ENCODE measurements around the gene CEP135. TPM values are rescaled to one million over a fixed set of nuclear protein-coding genes. Genes with fewer than 3 reads are reported as not detected.

Gene CEP135
- polyA plus RNA-seq, 1 donor from 2014 or later: 5.2 TPM

DNA sequence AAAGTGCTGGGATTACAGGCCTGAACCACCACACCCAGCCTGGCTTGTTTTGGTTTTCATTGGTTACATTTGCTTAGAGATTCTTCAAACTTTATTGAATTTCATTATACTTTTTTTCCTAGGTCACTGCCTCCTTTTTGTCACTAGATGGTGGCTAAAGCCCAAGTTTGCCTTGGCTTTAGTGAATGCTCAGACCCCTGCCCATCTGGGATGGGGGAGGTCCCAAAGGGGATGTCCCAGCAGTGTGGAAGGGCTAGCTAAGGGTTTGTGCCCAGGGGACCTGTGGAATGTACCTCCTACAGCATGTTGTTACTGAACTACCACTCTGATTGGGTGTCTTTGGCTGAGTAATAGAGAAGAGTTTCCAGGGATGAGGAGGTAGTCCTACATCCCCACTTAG is 58.4 kb downstream of the CEP135 start:
- Histone ChIP-seq H3K9ac (ENCODE audit: low read length) (no peak overlapping the region), H3K9me2 (ENCODE audit: insufficient read depth, low read length) (no peaks in the 10 kb centered on the region), H3K36me3 (ENCODE audit: insufficient read depth, low read length) (no peaks in the 10 kb centered on the region), H3K27ac (ENCODE audit: low read length) (no peak overlapping the region), H3F3A (ENCODE audit: insufficient read depth, low read length, poor library complexity, severe bottlenecking) (no peaks in the 10 kb centered on the region), H3K4me2 (ENCODE audit: low read length) (no peak overlapping the region), H4K20me1 (ENCODE audit: insufficient read depth) (no peaks in the 10 kb centered on the region), H3K27me3 (ENCODE audit: insufficient read depth, low read depth, low read length) (no peaks in the 10 kb centered on the region), H3K79me2 (replicated peaks; ENCODE audit: insufficient read depth, low read length) (no peaks in the 10 kb centered on the region), H3K9me3 (ENCODE audit: low read length) (no peaks in the 10 kb centered on the region), H2AFZ (ENCODE audit: low read depth, low read length) (no peak overlapping the region), H3K4me3 (ENCODE audit: low read length) (no peak overlapping the region)
- no peak for TF ChIP-seq EP300 (conservative IDR thresholded peaks at IDR 0.05; ENCODE audit: poor library complexity, severe bottlenecking)
- no peak for TF ChIP-seq CTCF (IDR thresholded peaks at IDR 0.05; ENCODE audit: poor library complexity, severe bottlenecking)
- TF ChIP-seq POLR2AphosphoS5 (IDR thresholded peaks at IDR 0.05): no peak
- TF ChIP-seq RAD21 (conservative IDR thresholded peaks at IDR 0.05): no peak
- TF ChIP-seq SMC3 (conservative IDR thresholded peaks at IDR 0.05; ENCODE audit: poor library complexity): no peak
- TF ChIP-seq, protein P1, sequence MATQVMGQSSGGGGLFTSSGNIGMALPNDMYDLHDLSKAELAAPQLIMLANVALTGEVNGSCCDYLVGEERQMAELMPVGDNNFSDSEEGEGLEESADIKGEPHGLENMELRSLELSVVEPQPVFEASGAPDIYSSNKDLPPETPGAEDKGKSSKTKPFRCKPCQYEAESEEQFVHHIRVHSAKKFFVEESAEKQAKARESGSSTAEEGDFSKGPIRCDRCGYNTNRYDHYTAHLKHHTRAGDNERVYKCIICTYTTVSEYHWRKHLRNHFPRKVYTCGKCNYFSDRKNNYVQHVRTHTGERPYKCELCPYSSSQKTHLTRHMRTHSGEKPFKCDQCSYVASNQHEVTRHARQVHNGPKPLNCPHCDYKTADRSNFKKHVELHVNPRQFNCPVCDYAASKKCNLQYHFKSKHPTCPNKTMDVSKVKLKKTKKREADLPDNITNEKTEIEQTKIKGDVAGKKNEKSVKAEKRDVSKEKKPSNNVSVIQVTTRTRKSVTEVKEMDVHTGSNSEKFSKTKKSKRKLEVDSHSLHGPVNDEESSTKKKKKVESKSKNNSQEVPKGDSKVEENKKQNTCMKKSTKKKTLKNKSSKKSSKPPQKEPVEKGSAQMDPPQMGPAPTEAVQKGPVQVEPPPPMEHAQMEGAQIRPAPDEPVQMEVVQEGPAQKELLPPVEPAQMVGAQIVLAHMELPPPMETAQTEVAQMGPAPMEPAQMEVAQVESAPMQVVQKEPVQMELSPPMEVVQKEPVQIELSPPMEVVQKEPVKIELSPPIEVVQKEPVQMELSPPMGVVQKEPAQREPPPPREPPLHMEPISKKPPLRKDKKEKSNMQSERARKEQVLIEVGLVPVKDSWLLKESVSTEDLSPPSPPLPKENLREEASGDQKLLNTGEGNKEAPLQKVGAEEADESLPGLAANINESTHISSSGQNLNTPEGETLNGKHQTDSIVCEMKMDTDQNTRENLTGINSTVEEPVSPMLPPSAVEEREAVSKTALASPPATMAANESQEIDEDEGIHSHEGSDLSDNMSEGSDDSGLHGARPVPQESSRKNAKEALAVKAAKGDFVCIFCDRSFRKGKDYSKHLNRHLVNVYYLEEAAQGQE (IDR thresholded peaks at IDR 0.05; ENCODE audit: borderline replicate concordance): no peak
- TF ChIP-seq EZH2 (IDR thresholded peaks at IDR 0.05; ENCODE audit: borderline replicate concordance, insufficient read depth, low read length, poor library complexity, severe bottlenecking): no peak
- TF ChIP-seq TAF1 (IDR thresholded peaks at IDR 0.05; ENCODE audit: low read depth): no peak
- TF ChIP-seq MXI1 (conservative IDR thresholded peaks at IDR 0.05; ENCODE audit: poor library complexity, severe bottlenecking): no peak

GRCh38 chr4:56008206-56008605 is 59.5 kb downstream of the CEP135 start:
- no peaks in the 10 kb centered on the region for H3K9me3 ChIP-seq (ENCODE audit: low read length)
- H3K79me2 ChIP-seq (replicated peaks; ENCODE audit: insufficient read depth, low read length): no peaks in the 10 kb centered on the region
- no peak overlapping the region for H3K27ac ChIP-seq (ENCODE audit: low read length)
- H3K36me3 ChIP-seq (ENCODE audit: insufficient read depth, low read length): no peaks in the 10 kb centered on the region
- no peaks in the 10 kb centered on the region for H4K20me1 ChIP-seq (ENCODE audit: insufficient read depth)
- no peak overlapping the region for H3K4me3 ChIP-seq (ENCODE audit: low read length)
- H3K9ac ChIP-seq (ENCODE audit: low read length): no peak overlapping the region
- TF ChIP-seq MXI1 (conservative IDR thresholded peaks at IDR 0.05; ENCODE audit: poor library complexity, severe bottlenecking) (no peak), CTCF (IDR thresholded peaks at IDR 0.05; ENCODE audit: poor library complexity, severe bottlenecking) (no peak), TAF1 (IDR thresholded peaks at IDR 0.05; ENCODE audit: low read depth) (no peak), SMC3 (conservative IDR thresholded peaks at IDR 0.05; ENCODE audit: poor library complexity) (no peak), RAD21 (conservative IDR thresholded peaks at IDR 0.05) (no peak), POLR2AphosphoS5 (IDR thresholded peaks at IDR 0.05) (no peak), EZH2 (IDR thresholded peaks at IDR 0.05; ENCODE audit: borderline replicate concordance, insufficient read depth, low read length, poor library complexity, severe bottlenecking) (no peak), EP300 (conservative IDR thresholded peaks at IDR 0.05; ENCODE audit: poor library complexity, severe bottlenecking) (no peak)
- TF ChIP-seq, protein P1 (IDR thresholded peaks at IDR 0.05; ENCODE audit: borderline replicate concordance): no peak
- no peaks in the 10 kb centered on the region for H3F3A ChIP-seq (ENCODE audit: insufficient read depth, low read length, poor library complexity, severe bottlenecking)
- H3K4me2 ChIP-seq (ENCODE audit: low read length): no peak overlapping the region
- no peaks in the 10 kb centered on the region for H3K9me2 ChIP-seq (ENCODE audit: insufficient read depth, low read length)
- no peak overlapping the region for H2AFZ ChIP-seq (ENCODE audit: low read depth, low read length)
- no peaks in the 10 kb centered on the region for H3K27me3 ChIP-seq (ENCODE audit: insufficient read depth, low read depth, low read length)
